Measurements from ENCODE around the gene EFCAB11. TPM values are rescaled to one million over a fixed set of nuclear protein-coding genes. Genes with fewer than 3 reads are reported as not detected.

Gene EFCAB11
- total and polyA plus RNA-seq, 9 of the 15 experiments (the other 6 are each of a cell fraction or from before 2014, with no cell fraction given): 13.4 to 37.9 (median 17.4) TPM

- no peak for TF ChIP-seq CHD7 (IDR thresholded peaks at IDR 0.05; ENCODE audit: low read depth, low read length)
- no peak for TF ChIP-seq GABPA (tag; conservative IDR thresholded peaks at IDR 0.05; ENCODE audit: low read depth)
- TF ChIP-seq, protein P1, sequence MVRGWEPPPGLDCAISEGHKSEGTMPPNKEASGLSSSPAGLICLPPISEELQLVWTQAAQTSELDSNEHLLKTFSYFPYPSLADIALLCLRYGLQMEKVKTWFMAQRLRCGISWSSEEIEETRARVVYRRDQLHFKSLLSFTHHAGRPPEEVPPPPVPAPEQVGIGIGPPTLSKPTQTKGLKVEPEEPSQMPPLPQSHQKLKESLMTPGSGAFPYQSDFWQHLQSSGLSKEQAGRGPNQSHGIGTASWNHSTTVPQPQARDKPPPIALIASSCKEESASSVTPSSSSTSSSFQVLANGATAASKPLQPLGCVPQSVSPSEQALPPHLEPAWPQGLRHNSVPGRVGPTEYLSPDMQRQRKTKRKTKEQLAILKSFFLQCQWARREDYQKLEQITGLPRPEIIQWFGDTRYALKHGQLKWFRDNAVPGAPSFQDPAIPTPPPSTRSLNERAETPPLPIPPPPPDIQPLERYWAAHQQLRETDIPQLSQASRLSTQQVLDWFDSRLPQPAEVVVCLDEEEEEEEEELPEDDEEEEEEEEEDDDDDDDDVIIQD (CRISPR knock-in tag; IDR thresholded peaks at IDR 0.05): no peak
- no peak for TF ChIP-seq RBBP5 (IDR thresholded peaks at IDR 0.05; ENCODE audit: borderline replicate concordance, insufficient read depth, low read length, poor library complexity, severe bottlenecking)
- TF ChIP-seq, protein P2, sequence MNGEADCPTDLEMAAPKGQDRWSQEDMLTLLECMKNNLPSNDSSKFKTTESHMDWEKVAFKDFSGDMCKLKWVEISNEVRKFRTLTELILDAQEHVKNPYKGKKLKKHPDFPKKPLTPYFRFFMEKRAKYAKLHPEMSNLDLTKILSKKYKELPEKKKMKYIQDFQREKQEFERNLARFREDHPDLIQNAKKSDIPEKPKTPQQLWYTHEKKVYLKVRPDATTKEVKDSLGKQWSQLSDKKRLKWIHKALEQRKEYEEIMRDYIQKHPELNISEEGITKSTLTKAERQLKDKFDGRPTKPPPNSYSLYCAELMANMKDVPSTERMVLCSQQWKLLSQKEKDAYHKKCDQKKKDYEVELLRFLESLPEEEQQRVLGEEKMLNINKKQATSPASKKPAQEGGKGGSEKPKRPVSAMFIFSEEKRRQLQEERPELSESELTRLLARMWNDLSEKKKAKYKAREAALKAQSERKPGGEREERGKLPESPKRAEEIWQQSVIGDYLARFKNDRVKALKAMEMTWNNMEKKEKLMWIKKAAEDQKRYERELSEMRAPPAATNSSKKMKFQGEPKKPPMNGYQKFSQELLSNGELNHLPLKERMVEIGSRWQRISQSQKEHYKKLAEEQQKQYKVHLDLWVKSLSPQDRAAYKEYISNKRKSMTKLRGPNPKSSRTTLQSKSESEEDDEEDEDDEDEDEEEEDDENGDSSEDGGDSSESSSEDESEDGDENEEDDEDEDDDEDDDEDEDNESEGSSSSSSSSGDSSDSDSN (IDR thresholded peaks at IDR 0.05; ENCODE audit: borderline replicate concordance in 1 of 2, low read depth in 2 of 2, low read length in 2 of 2): no peak
- no peak for TF ChIP-seq CBX8 (IDR thresholded peaks at IDR 0.05; ENCODE audit: borderline replicate concordance, extremely low read depth, low read depth, low read length, poor library complexity, severe bottlenecking)
- no peak for TF ChIP-seq NONO (IDR thresholded peaks at IDR 0.05; ENCODE audit: low read depth in 2 of 2, low read length in 1 of 2)
- no peak for TF ChIP-seq ZC3H8 (IDR thresholded peaks at IDR 0.05)
These were observed 33.2 kb downstream of the EFCAB11 start (continued) for GRCh38 chr14:89921346-89921745.
